PC-9 (cell line): Measurements from ENCODE around the gene THBS1.

Experiments
- EZH2 ChIP-seq: fragments of 200-600 bp; sonication (generic); IDR thresholded peaks from 2 replicates; pipeline ENCODE4 v1.8.0; 2017; ENCODE audit warnings: antibody characterized with exemption, low read depth
- TF ChIP-seq, protein P1 (sequence below): fragments of 200-600 bp; sonication (generic); conservative IDR thresholded peaks from 2 replicates; pipeline ENCODE4 v1.6.1; 2017; ENCODE audit warnings: mixed run types, antibody characterized with exemption, mild to moderate bottlenecking, moderate library complexity

DNA sequence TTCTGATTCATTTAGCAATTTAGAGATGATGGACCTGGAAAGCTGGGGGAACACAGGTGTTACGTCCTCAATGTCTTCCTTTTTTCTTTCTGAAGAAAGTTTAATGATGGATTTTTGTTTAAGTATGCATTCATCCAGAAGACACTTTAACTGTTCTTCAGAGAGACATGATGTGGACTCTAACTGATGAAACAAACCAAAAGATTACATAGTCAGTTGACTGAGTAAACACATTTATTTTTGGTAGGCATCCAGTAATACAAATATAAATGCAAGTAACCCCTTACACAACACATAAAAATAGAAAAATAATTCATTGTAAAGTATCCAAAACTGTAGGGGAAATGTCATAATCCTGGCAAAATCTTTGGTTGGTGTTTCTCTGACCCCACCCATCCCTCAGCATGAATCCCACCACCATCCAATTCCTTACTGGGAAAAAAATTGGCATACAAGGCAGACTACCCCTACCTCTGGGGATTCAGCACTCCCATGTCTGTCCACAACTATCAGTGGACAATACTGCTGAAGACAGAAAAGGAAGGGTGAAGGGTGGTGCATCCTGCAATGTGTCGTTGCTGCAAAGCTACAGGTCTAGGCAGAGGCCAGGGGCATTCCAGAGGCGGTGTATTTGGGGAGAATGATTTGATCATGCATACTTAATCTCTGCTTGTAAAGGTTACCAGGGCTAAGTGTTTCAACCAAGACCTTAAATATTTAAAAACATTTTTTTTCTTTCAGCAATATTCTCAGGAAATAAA lies 37.4 kb downstream of the THBS1 start:
- TF ChIP-seq, protein P1, sequence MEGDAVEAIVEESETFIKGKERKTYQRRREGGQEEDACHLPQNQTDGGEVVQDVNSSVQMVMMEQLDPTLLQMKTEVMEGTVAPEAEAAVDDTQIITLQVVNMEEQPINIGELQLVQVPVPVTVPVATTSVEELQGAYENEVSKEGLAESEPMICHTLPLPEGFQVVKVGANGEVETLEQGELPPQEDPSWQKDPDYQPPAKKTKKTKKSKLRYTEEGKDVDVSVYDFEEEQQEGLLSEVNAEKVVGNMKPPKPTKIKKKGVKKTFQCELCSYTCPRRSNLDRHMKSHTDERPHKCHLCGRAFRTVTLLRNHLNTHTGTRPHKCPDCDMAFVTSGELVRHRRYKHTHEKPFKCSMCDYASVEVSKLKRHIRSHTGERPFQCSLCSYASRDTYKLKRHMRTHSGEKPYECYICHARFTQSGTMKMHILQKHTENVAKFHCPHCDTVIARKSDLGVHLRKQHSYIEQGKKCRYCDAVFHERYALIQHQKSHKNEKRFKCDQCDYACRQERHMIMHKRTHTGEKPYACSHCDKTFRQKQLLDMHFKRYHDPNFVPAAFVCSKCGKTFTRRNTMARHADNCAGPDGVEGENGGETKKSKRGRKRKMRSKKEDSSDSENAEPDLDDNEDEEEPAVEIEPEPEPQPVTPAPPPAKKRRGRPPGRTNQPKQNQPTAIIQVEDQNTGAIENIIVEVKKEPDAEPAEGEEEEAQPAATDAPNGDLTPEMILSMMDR: no peak
- TF ChIP-seq EZH2: no peak
